DOHH2 (cell line): ENCODE data around the gene CBLB.

Experiments used
- H3F3A ChIP-seq: fragments of 200-600 bp; sonication (generic), shearing (Covaris generic); 2 replicates; pipeline ENCODE4 v1.6.0; 2016; ENCODE audit warnings: antibody characterized with exemption, mild to moderate bottlenecking; ENCODE audit not compliant: control insufficient read depth, insufficient read depth
- H3K27ac ChIP-seq: fragments of 200-600 bp; sonication (generic); 2 replicates; pipeline ENCODE4 v1.5.1; 2014; ENCODE audit warnings: low read depth, mild to moderate bottlenecking, low read length, moderate library complexity
- H3K27me3 ChIP-seq: fragments of 200-600 bp; sonication (generic); 2 replicates; pipeline ENCODE4 v1.6.1; 2014; ENCODE audit warnings: mild to moderate bottlenecking, low read length, mixed read lengths; ENCODE audit not compliant: control insufficient read depth
- H3K36me3 ChIP-seq: fragments of 200-600 bp; sonication (generic); 2 replicates; pipeline ENCODE4 v1.6.1; 2014; ENCODE audit warnings: mild to moderate bottlenecking, low read length, moderate library complexity, mixed read lengths; ENCODE audit not compliant: control insufficient read depth
- H3K4me1 ChIP-seq: fragments of 200-600 bp; sonication (generic); 2 replicates; pipeline ENCODE4 v1.6.1; 2014; ENCODE audit warnings: mild to moderate bottlenecking, low read length, mixed read lengths; ENCODE audit not compliant: control insufficient read depth
- H3K4me2 ChIP-seq: fragments of 200-600 bp; sonication (generic); 2 replicates; pipeline ENCODE4 v1.6.0; 2014; ENCODE audit warnings: mild to moderate bottlenecking, low read length, moderate library complexity
- H3K4me3 ChIP-seq: fragments of 200-600 bp; sonication (generic); 2 replicates; pipeline ENCODE4 v1.5.1; 2014; ENCODE audit warnings: mild to moderate bottlenecking, low read length, mixed read lengths
- H3K79me2 ChIP-seq: fragments of 200-600 bp; sonication (generic); 2 replicates; pipeline ENCODE4 v1.6.1; 2014; ENCODE audit warnings: mild to moderate bottlenecking, low read length, mixed read lengths; ENCODE audit not compliant: control insufficient read depth
- H3K9me2 ChIP-seq: fragments of 200-600 bp; sonication (generic); replicated peaks from 2 replicates; pipeline ENCODE4 v1.6.1; 2014; ENCODE audit warnings: mild to moderate bottlenecking, low read length, mixed read lengths; ENCODE audit not compliant: control insufficient read depth
- H3K9me3 ChIP-seq: fragments of 200-600 bp; sonication (generic); 2 replicates; pipeline ENCODE4 v1.6.1; 2014; ENCODE audit warnings: antibody characterized with exemption, low read length, mixed read lengths; ENCODE audit not compliant: control insufficient read depth, insufficient read depth
- H4K20me1 ChIP-seq: fragments of 200-600 bp; sonication (generic); 2 replicates; pipeline ENCODE4 v1.6.0; 2014; ENCODE audit warnings: low read depth, mild to moderate bottlenecking, antibody characterized with exemption, low read length, moderate library complexity; ENCODE audit not compliant: control insufficient read depth, insufficient read depth
- CTCF ChIP-seq: fragments of 200-600 bp; sonication (generic); IDR thresholded peaks from one replicate; pipeline ENCODE4 v1.5.1; 2014; ENCODE audit warnings: antibody characterized with exemption, mild to moderate bottlenecking, low read depth, low read length; ENCODE audit not compliant: poor library complexity, severe bottlenecking
- EZH2phosphoT487 ChIP-seq: fragments of 200-600 bp; sonication (generic); IDR thresholded peaks from 2 replicates; pipeline ENCODE4 v1.6.1; 2017; ENCODE audit warnings: borderline replicate concordance, mild to moderate bottlenecking, antibody characterized with exemption, low read length, moderate library complexity, mixed read lengths

Gene CBLB

GRCh38 chr3:105904678-105905284 is 36.0 kb upstream of the CBLB start:
- no peaks in the 10 kb centered on the region for H3K79me2 ChIP-seq
- no peak for TF ChIP-seq EZH2phosphoT487
- no peak for TF ChIP-seq CTCF
- no peak overlapping the region for H3K4me2 ChIP-seq
- no peaks in the 10 kb centered on the region for H3F3A ChIP-seq
- no peak overlapping the region for H3K4me3 ChIP-seq
- no peaks in the 10 kb centered on the region for H3K27me3 ChIP-seq
- H3K9me2 ChIP-seq, result no peaks in the 10 kb centered on the region
- no peak overlapping the region for H3K27ac ChIP-seq
- no peaks in the 10 kb centered on the region for H3K9me3 ChIP-seq
- H3K36me3 ChIP-seq, result no peaks in the 10 kb centered on the region
- no peaks in the 10 kb centered on the region for H4K20me1 ChIP-seq
- H3K4me1 ChIP-seq, result peaks cover 6% of the 10 kb centered on the region

GRCh38 chr3:105904251-105904650 is 35.4 kb upstream of the CBLB start:
- no peaks in the 10 kb centered on the region for H3K36me3 ChIP-seq
- H3K27me3 ChIP-seq, result no peaks in the 10 kb centered on the region
- H3K4me3 ChIP-seq, result no peak overlapping the region
- no peaks in the 10 kb centered on the region for H4K20me1 ChIP-seq
- H3K9me3 ChIP-seq, result no peaks in the 10 kb centered on the region
- H3K79me2 ChIP-seq, result no peaks in the 10 kb centered on the region
- H3K27ac ChIP-seq, result no peak overlapping the region
- no peak overlapping the region for H3K4me2 ChIP-seq
- H3K4me1 ChIP-seq, result peaks cover 6% of the 10 kb centered on the region
- H3F3A ChIP-seq, result no peaks in the 10 kb centered on the region
- TF ChIP-seq CTCF (no peak), EZH2phosphoT487 (no peak)
- H3K9me2 ChIP-seq, result no peaks in the 10 kb centered on the region

- no peaks in the 10 kb centered on the region for H3K9me3 ChIP-seq
- no peaks in the 10 kb centered on the region for H3K79me2 ChIP-seq
- no peak overlapping the region for H3K27ac ChIP-seq
- H3K4me2 ChIP-seq, result no peak overlapping the region
- TF ChIP-seq CTCF (no peak), EZH2phosphoT487 (no peak)
- H4K20me1 ChIP-seq, result no peaks in the 10 kb centered on the region
- no peaks in the 10 kb centered on the region for H3K27me3 ChIP-seq
- no peak overlapping the region for H3K4me3 ChIP-seq
- H3K4me1 ChIP-seq, result no peaks in the 10 kb centered on the region
- H3F3A ChIP-seq, result no peaks in the 10 kb centered on the region
- no peaks in the 10 kb centered on the region for H3K9me2 ChIP-seq
- no peaks in the 10 kb centered on the region for H3K36me3 ChIP-seq
These were observed 30.7 kb upstream of the CBLB start for GRCh38 chr3:105899516-105899915.
